ENCODE results near the gene TIMM21.

DNA sequence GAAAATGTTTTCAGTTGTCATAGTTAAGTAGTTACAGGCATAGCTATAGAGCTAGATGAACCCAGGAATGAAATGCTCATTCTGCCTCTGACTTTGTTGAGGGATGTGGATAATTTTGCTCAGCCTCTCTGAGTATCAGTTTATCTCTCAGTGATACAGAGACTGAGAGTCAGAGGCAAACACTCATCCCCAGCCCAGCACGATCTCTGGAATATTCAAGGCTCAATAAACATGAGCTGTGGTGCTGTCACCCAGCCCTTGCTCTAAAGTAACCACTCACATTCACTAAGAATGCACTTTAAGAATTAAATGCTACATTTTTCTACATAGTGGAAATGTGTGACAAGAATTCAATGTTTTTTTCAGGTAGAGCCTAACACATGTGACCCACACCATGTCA is 30.6 kb downstream of the TIMM21 start:
- TF ChIP-seq, protein P1, sequence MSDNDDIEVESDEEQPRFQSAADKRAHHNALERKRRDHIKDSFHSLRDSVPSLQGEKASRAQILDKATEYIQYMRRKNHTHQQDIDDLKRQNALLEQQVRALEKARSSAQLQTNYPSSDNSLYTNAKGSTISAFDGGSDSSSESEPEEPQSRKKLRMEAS (IDR thresholded peaks at IDR 0.05; ENCODE audit: low read depth, low read length), result no peak
- TF ChIP-seq, protein P2, sequence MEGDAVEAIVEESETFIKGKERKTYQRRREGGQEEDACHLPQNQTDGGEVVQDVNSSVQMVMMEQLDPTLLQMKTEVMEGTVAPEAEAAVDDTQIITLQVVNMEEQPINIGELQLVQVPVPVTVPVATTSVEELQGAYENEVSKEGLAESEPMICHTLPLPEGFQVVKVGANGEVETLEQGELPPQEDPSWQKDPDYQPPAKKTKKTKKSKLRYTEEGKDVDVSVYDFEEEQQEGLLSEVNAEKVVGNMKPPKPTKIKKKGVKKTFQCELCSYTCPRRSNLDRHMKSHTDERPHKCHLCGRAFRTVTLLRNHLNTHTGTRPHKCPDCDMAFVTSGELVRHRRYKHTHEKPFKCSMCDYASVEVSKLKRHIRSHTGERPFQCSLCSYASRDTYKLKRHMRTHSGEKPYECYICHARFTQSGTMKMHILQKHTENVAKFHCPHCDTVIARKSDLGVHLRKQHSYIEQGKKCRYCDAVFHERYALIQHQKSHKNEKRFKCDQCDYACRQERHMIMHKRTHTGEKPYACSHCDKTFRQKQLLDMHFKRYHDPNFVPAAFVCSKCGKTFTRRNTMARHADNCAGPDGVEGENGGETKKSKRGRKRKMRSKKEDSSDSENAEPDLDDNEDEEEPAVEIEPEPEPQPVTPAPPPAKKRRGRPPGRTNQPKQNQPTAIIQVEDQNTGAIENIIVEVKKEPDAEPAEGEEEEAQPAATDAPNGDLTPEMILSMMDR (IDR thresholded peaks at IDR 0.05; ENCODE audit: low read depth, low read length), result no peak
- no peak for TF ChIP-seq POLR2A (IDR thresholded peaks at IDR 0.05; ENCODE audit: extremely low read depth, insufficient read length)
